GM19324 (cell line): Measurements from ENCODE around the gene KRTAP4-5.
"Not testable (repeated sequence)": the region's sequence is repeated elsewhere in the genome, so short reads cannot be mapped to it uniquely, and the experiment has no call there.

Experiments used
- ATAC-seq: cut with Tn5 transposase; IDR thresholded peaks from one replicate; pipeline ENCODE4 v1.9.1; 2021; ENCODE audit warnings: mild to moderate bottlenecking, moderate library complexity; ENCODE audit not compliant: unreplicated experiment, low FRiP score

KRTAP4-5 gene

GRCh38 chr17:41148971-41149651 is 514 bp downstream of the KRTAP4-5 start:
- ATAC-seq, result not testable (repeated sequence)

- ATAC-seq, result no peak
These were observed 2.0 kb downstream of the KRTAP4-5 start for GRCh38 chr17:41147531-41148204.

GRCh38 chr17:41145261-41145660 is 4.4 kb downstream of the KRTAP4-5 start:
- ATAC-seq, result no peak

- no peak for ATAC-seq
These were observed 4.8 kb downstream of the KRTAP4-5 start for GRCh38 chr17:41144846-41145245.

GRCh38 chr17:41141361-41141760 is 8.3 kb downstream of the KRTAP4-5 start:
- ATAC-seq, result no peak

- ATAC-seq, result no peak
These were observed 9.1 kb downstream of the KRTAP4-5 start, which contains the start of gene KRTAP4-6 for GRCh38 chr17:41140360-41141131. KRTAP4-6 (minus strand) TSS chr17:41140544; CDS start chr17:41140487, 57 bp downstream.

GRCh38 chr17:41139865-41140264 is 9.8 kb downstream of the KRTAP4-5 start:
- not testable (repeated sequence) for ATAC-seq

- ATAC-seq, result no peak
These were observed 15.5 kb downstream of the KRTAP4-5 start for GRCh38 chr17:41133880-41134735.

GRCh38 chr17:41131979-41132378 is 17.6 kb downstream of the KRTAP4-5 start:
- ATAC-seq, result no peak

GRCh38 chr17:41127371-41127770 is 22.3 kb downstream of the KRTAP4-5 start:
- no peak for ATAC-seq

- ATAC-seq, result no peak
These were observed 23.2 kb downstream of the KRTAP4-5 start for GRCh38 chr17:41126412-41126811.

- ATAC-seq, result no peak
These were observed 24.6 kb downstream of the KRTAP4-5 start for GRCh38 chr17:41125064-41125463.

- not testable (repeated sequence) for ATAC-seq
These were observed 25.6 kb downstream of the KRTAP4-5 start, which contains the start of gene KRTAP4-12 for GRCh38 chr17:41123991-41124371. KRTAP4-12 (minus strand) TSS chr17:41124182; CDS start chr17:41124122, 60 bp downstream.

- ATAC-seq, result not testable (repeated sequence)
These were observed 26.2 kb downstream of the KRTAP4-5 start for GRCh38 chr17:41123292-41123990.

- ATAC-seq, result no peak
These were observed 27.9 kb downstream of the KRTAP4-5 start for GRCh38 chr17:41121742-41122141.

GRCh38 chr17:41119696-41120690 is 29.6 kb downstream of the KRTAP4-5 start:
- ATAC-seq, result not testable (repeated sequence)

GRCh38 chr17:41118721-41119120 is 30.9 kb downstream of the KRTAP4-5 start:
- ATAC-seq, result no peak

GRCh38 chr17:41117846-41118386 is 31.7 kb downstream of the KRTAP4-5 start, which contains the start of gene KRTAP4-11:
KRTAP4-11 (minus strand) TSS chr17:41118373; CDS start chr17:41118315, 58 bp downstream.
- ATAC-seq, result not testable (repeated sequence)
